ENCODE measurements around the gene H3-3A. TPM values are rescaled to one million over a fixed set of nuclear protein-coding genes. Genes with fewer than 3 reads are reported as not detected.

H3-3A gene
- total and polyA plus RNA-seq, 2 donors (not counting 1 experiment from before 2014, with no cell fraction given), result 86.2 to 312 TPM

DNA sequence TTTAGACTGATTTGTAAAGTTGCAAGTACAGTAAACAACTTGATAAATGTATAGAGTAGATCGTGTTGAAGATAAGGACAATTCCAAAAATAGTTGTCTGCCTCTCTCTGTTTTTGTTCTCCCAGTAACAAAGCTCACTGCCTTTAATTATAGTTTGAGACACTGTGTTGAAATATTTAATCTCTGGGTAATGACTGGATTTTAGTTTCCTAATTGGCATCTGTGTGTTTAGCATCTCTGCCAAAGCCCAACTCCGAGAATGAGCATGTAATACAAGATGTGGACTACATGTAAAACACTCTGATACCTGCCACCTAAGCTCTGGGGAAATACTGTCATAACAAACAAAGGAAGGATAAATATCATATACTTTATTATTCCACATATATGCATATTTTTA, 35.7 kb upstream of the H3-3A start:
- Histone ChIP-seq H3K36me3 (ENCODE audit: control insufficient read depth, insufficient read depth, low read length) (no peaks in the 10 kb centered on the region), H4K20me1 (ENCODE audit: control insufficient read depth, extremely low read depth, insufficient read depth, low read length) (no peaks in the 10 kb centered on the region), H3K4me2 (ENCODE audit: extremely low read depth, insufficient read depth, low read length) (no peak overlapping the region), H3K27ac (ENCODE audit: insufficient read depth, low read length) (no peak overlapping the region), H3K4me3 (replicated peaks in 1 of 4; ENCODE audit: control extremely low read depth in 1 of 4, insufficient read depth in 1 of 4, low read depth in 3 of 4, low read length in 4 of 4) (no peak overlapping the region), H3K79me2 (ENCODE audit: control insufficient read depth, insufficient read depth, low read length) (no peaks in the 10 kb centered on the region), H2AFZ (ENCODE audit: low read length) (no peak overlapping the region), H3K27me3 (ENCODE audit: control insufficient read depth, insufficient read depth, low read length) (peaks cover 9% of the 10 kb centered on the region), H3K9ac (ENCODE audit: insufficient read depth, low read length) (no peak overlapping the region), H3K4me1 (ENCODE audit: control insufficient read depth, extremely low read depth, insufficient read depth, low read length) (no peaks in the 10 kb centered on the region), H3K9me3 (ENCODE audit: control insufficient read depth, insufficient read depth, low read depth, low read length) (no peaks in the 10 kb centered on the region)
- no peak for TF ChIP-seq EZH2 (IDR thresholded peaks at IDR 0.05; ENCODE audit: low read length, missing control alignments)
- TF ChIP-seq, protein P1, sequence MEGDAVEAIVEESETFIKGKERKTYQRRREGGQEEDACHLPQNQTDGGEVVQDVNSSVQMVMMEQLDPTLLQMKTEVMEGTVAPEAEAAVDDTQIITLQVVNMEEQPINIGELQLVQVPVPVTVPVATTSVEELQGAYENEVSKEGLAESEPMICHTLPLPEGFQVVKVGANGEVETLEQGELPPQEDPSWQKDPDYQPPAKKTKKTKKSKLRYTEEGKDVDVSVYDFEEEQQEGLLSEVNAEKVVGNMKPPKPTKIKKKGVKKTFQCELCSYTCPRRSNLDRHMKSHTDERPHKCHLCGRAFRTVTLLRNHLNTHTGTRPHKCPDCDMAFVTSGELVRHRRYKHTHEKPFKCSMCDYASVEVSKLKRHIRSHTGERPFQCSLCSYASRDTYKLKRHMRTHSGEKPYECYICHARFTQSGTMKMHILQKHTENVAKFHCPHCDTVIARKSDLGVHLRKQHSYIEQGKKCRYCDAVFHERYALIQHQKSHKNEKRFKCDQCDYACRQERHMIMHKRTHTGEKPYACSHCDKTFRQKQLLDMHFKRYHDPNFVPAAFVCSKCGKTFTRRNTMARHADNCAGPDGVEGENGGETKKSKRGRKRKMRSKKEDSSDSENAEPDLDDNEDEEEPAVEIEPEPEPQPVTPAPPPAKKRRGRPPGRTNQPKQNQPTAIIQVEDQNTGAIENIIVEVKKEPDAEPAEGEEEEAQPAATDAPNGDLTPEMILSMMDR (conservative IDR thresholded peaks at IDR 0.05 in 1 of 2, IDR thresholded peaks at IDR 0.05 in 1 of 2; ENCODE audit: low read depth in 1 of 2, low read length in 2 of 2), result no peak
- DNase-seq (ENCODE audit: low read depth in 2 of 2), result no peak

DNA sequence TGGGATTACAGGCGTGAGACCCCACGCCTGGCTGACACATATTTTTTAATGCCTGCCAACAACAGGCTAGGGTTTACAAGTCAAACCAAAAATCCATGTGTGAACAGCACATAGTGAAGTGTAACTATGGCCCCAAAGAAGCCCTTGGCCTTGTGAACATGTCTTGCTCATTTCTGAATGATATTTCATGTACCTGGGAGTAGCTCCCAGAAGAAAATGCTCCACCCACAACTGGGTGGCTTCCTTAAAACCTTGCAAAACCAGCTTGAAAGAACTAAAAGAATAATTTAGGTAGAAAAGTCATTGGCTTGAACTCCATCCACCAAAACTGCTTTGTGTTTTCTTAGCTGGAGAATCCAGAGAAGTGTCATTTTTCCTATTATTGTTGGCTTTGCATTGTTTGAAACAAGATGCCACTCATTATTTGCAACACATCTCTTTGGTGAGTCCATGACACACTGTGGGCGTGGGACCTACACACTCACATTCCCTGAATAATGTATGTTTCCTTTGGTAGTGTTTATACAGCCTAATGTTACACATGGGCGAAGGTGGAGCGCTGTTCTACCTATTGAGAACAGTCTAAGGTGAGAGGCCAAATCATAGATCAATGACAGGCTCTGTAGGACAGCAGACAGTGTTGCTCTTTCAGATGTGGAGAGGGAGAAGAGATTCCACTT, 34.8 kb upstream of the H3-3A start:
- Histone ChIP-seq H3K79me2 (ENCODE audit: control insufficient read depth, insufficient read depth, low read length) (no peaks in the 10 kb centered on the region), H3K9me3 (ENCODE audit: control insufficient read depth, insufficient read depth, low read depth, low read length) (no peaks in the 10 kb centered on the region)
- no peak for DNase-seq (ENCODE audit: low read depth in 2 of 2)

DNA sequence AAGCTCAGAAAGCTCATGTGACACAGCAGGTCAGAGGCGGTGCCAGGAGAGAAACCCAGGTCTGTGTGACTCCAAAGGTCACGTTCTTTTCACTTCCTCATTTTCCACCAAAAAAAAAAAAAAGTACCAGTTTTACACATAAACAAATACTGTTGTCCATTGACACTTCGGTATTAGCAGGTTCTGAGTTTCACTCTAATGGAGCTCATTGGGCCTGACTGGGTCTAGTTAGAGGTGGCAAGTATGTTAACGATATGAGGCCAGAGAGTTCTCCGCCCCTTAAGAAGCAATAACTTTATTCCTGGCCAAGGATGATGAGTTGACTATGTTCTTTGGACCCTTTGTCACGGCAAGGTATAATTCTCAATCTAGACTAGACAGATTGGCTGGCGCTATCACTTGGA, 33.4 kb upstream of the H3-3A start:
- Histone ChIP-seq H3K27me3 (ENCODE audit: control insufficient read depth, insufficient read depth, low read length) (peaks cover 9% of the 10 kb centered on the region), H4K20me1 (ENCODE audit: control insufficient read depth, extremely low read depth, insufficient read depth, low read length) (no peaks in the 10 kb centered on the region), H3K9me3 (ENCODE audit: control insufficient read depth, insufficient read depth, low read depth, low read length) (no peaks in the 10 kb centered on the region), H3K36me3 (ENCODE audit: control insufficient read depth, insufficient read depth, low read length) (no peaks in the 10 kb centered on the region), H3K9ac (ENCODE audit: insufficient read depth, low read length) (no peak overlapping the region), H3K27ac (ENCODE audit: insufficient read depth, low read length) (no peak overlapping the region), H3K79me2 (ENCODE audit: control insufficient read depth, insufficient read depth, low read length) (no peaks in the 10 kb centered on the region), H3K4me1 (ENCODE audit: control insufficient read depth, extremely low read depth, insufficient read depth, low read length) (no peaks in the 10 kb centered on the region), H2AFZ (ENCODE audit: low read length) (no peak overlapping the region), H3K4me2 (ENCODE audit: extremely low read depth, insufficient read depth, low read length) (no peak overlapping the region), H3K4me3 (replicated peaks in 1 of 4; ENCODE audit: control extremely low read depth in 1 of 4, insufficient read depth in 1 of 4, low read depth in 3 of 4, low read length in 4 of 4) (no peak overlapping the region)
- TF ChIP-seq EZH2 (IDR thresholded peaks at IDR 0.05; ENCODE audit: low read length, missing control alignments), result no peak
- TF ChIP-seq, protein P1 (conservative IDR thresholded peaks at IDR 0.05 in 1 of 2, IDR thresholded peaks at IDR 0.05 in 1 of 2; ENCODE audit: low read depth in 1 of 2, low read length in 2 of 2), result no peak
- DNase-seq (ENCODE audit: low read depth in 2 of 2), result no peak

More for the DNA sequence above, 34.8 kb upstream of the H3-3A start:
- TF ChIP-seq, protein P1 (conservative IDR thresholded peaks at IDR 0.05 in 1 of 2, IDR thresholded peaks at IDR 0.05 in 1 of 2; ENCODE audit: low read depth in 1 of 2, low read length in 2 of 2), result no peak
- TF ChIP-seq EZH2 (IDR thresholded peaks at IDR 0.05; ENCODE audit: low read length, missing control alignments), result no peak
- H4K20me1 ChIP-seq (ENCODE audit: control insufficient read depth, extremely low read depth, insufficient read depth, low read length), result no peaks in the 10 kb centered on the region
- no peak overlapping the region for H3K4me2 ChIP-seq (ENCODE audit: extremely low read depth, insufficient read depth, low read length)
- no peak overlapping the region for H3K4me3 ChIP-seq (replicated peaks in 1 of 4; ENCODE audit: control extremely low read depth in 1 of 4, insufficient read depth in 1 of 4, low read depth in 3 of 4, low read length in 4 of 4)
- no peaks in the 10 kb centered on the region for H3K4me1 ChIP-seq (ENCODE audit: control insufficient read depth, extremely low read depth, insufficient read depth, low read length)
- H3K27ac ChIP-seq (ENCODE audit: insufficient read depth, low read length), result no peak overlapping the region
- H3K27me3 ChIP-seq (ENCODE audit: control insufficient read depth, insufficient read depth, low read length), result peaks cover 9% of the 10 kb centered on the region
- H3K9ac ChIP-seq (ENCODE audit: insufficient read depth, low read length), result no peak overlapping the region
- H3K36me3 ChIP-seq (ENCODE audit: control insufficient read depth, insufficient read depth, low read length), result no peaks in the 10 kb centered on the region
- H2AFZ ChIP-seq (ENCODE audit: low read length), result no peak overlapping the region
